Measurements from ENCODE around the gene ADGRG3.

ADGRG3 gene

GRCh38 chr16:57734925-57735754, 67.0 kb downstream of the ADGRG3 start (continued):
- no peak for TF ChIP-seq PPARA (CRISPR knock-in tag; IDR thresholded peaks at IDR 0.05; ENCODE audit: borderline replicate concordance)
- no peak for TF ChIP-seq CSRNP3 (CRISPR knock-in tag; IDR thresholded peaks at IDR 0.05)
- no peak for TF ChIP-seq ZNF70 (CRISPR knock-in tag; IDR thresholded peaks at IDR 0.05)
- TF ChIP-seq ZNF8 (CRISPR knock-in tag; IDR thresholded peaks at IDR 0.05): no peak
- TF ChIP-seq ZFP3 (CRISPR knock-in tag; IDR thresholded peaks at IDR 0.05): no peak
- TF ChIP-seq ESRRG (CRISPR knock-in tag; IDR thresholded peaks at IDR 0.05): no peak

- ATAC-seq: peak; percentile 37
- TF ChIP-seq ZNF70 (CRISPR knock-in tag; IDR thresholded peaks at IDR 0.05): no peak
- no peak for TF ChIP-seq OSR1 (CRISPR knock-in tag; IDR thresholded peaks at IDR 0.05)
- no peak for TF ChIP-seq ARNTL (CRISPR knock-in tag; IDR thresholded peaks at IDR 0.05; ENCODE audit: borderline replicate concordance, low read depth)
- TF ChIP-seq ISL1 (CRISPR knock-in tag; IDR thresholded peaks at IDR 0.05): no peak
- TF ChIP-seq TCF4 (CRISPR knock-in tag; IDR thresholded peaks at IDR 0.05; ENCODE audit: borderline replicate concordance): no peak
- no peak for TF ChIP-seq SNAI2 (CRISPR knock-in tag; IDR thresholded peaks at IDR 0.05)
- no peak for TF ChIP-seq TOX (CRISPR knock-in tag; IDR thresholded peaks at IDR 0.05; ENCODE audit: borderline replicate concordance)
- no peak for TF ChIP-seq GLIS3 (CRISPR knock-in tag; IDR thresholded peaks at IDR 0.05)
- no peak for TF ChIP-seq ESRRG (CRISPR knock-in tag; IDR thresholded peaks at IDR 0.05)
- TF ChIP-seq BACH2 (CRISPR knock-in tag; IDR thresholded peaks at IDR 0.05; ENCODE audit: borderline replicate concordance): no peak
- TF ChIP-seq PATZ1 (CRISPR knock-in tag; IDR thresholded peaks at IDR 0.05; ENCODE audit: borderline replicate concordance): no peak
- TF ChIP-seq CSDC2 (CRISPR knock-in tag; IDR thresholded peaks at IDR 0.05): no peak
- TF ChIP-seq ZFP30 (CRISPR knock-in tag; IDR thresholded peaks at IDR 0.05): no peak
- TF ChIP-seq TSHZ2 (CRISPR knock-in tag; IDR thresholded peaks at IDR 0.05): no peak
- no peak for TF ChIP-seq ZNF565 (CRISPR knock-in tag; conservative IDR thresholded peaks at IDR 0.05; ENCODE audit: low read depth)
- no peak for TF ChIP-seq CSRNP3 (CRISPR knock-in tag; IDR thresholded peaks at IDR 0.05)
- TF ChIP-seq PPARA (CRISPR knock-in tag; IDR thresholded peaks at IDR 0.05; ENCODE audit: borderline replicate concordance): no peak
These were observed 67.8 kb downstream of the ADGRG3 start, which contains the start of gene KATNB1 for GRCh38 chr16:57735755-57736418. Gene KATNB1, plus strand, starts transcription at chr16:57735770. Its CDS starts 1,474 bp downstream, at chr16:57737244.

- peak; percentile 36 for ATAC-seq
- TF ChIP-seq CREB5 (CRISPR knock-in tag; IDR thresholded peaks at IDR 0.05; ENCODE audit: low read depth): peak; percentile 43; the same call in 1 of the 2 replicates
- TF ChIP-seq TOX (CRISPR knock-in tag; IDR thresholded peaks at IDR 0.05; ENCODE audit: borderline replicate concordance): no peak
These were observed 68.6 kb downstream of the ADGRG3 start for GRCh38 chr16:57736419-57737351.
